ENCODE data around the gene ERC2. TPM values are rescaled to one million over a fixed set of nuclear protein-coding genes. Genes with fewer than 3 reads are reported as not detected.

The ERC2 gene
- total and polyA plus RNA-seq, 2 of the 8 experiments (the other 6 are each of a cell fraction or from before 2014, with no cell fraction given), result 16.4 to 22.8 TPM

- Histone ChIP-seq H3K4ac (replicated peaks; ENCODE audit: insufficient read length, low read depth, low read length) (no peak overlapping the region), H3K9ac (replicated peaks in 1 of 4; ENCODE audit: extremely low read depth in 1 of 4, low read depth in 3 of 4, low read length in 3 of 4) (0 out of 7 replicates have a peak overlapping the region, but pooled peaks of 1 of the 4 experiments have one; percentile 19), H3K4me1 (replicated peaks in 1 of 4; ENCODE audit: control insufficient read depth in 3 of 4, insufficient read depth in 4 of 4, low read length in 3 of 4) (peaks cover 1 to 34% (median 18%) of the 10 kb centered on the region in 4 experiments), H2BK12ac (ENCODE audit: low read depth, low read length) (peak overlapping the region; percentile 45), H3K27me3 (replicated peaks in 1 of 4; ENCODE audit: control insufficient read depth in 3 of 4, extremely low read depth in 1 of 4, insufficient read depth in 3 of 4, low read length in 3 of 4) (peaks cover 30 to 86% (median 74%) of the 10 kb centered on the region in 4 experiments), H4K91ac (replicated peaks; ENCODE audit: insufficient read length, low read length) (no peak overlapping the region), H2BK15ac (ENCODE audit: low read length) (no peak overlapping the region), H3K36me3 (ENCODE audit: control insufficient read depth in 2 of 4, insufficient read depth in 4 of 4, low read length in 3 of 4) (no peaks in the 10 kb centered on the region), H4K20me1 (replicated peaks in 1 of 2; ENCODE audit: control insufficient read depth in 1 of 2, insufficient read depth in 2 of 2, low read length in 2 of 2) (peaks cover 5 to 12% of the 10 kb centered on the region in 2 experiments), H2BK20ac (ENCODE audit: low read length) (peak overlapping the region; percentile 72; the same call in 1 of the 2 replicates), H3K4me2 (ENCODE audit: insufficient read depth in 1 of 2, low read depth in 2 of 2, low read length in 2 of 2) (peak overlapping the region; percentile 99), H3K4me3 (ENCODE audit: extremely low read depth in 1 of 4, insufficient read depth in 2 of 4, low read depth in 3 of 4, low read length in 4 of 4) (peak overlapping the region; percentile 51 to 90 (median 70)), H3K14ac (ENCODE audit: insufficient read length) (no peak overlapping the region), H2AFZ (ENCODE audit: low read length) (peak overlapping the region; percentile 60; the same call in 1 of the 2 replicates), H3K79me1 (ENCODE audit: low read depth, low read length) (no peaks in the 10 kb centered on the region), H3K27ac (ENCODE audit: low read depth, low read length) (no peak overlapping the region), H4K8ac (ENCODE audit: extremely low read depth, insufficient read depth, low read length) (peak overlapping the region; percentile 11; the same call in 1 of the 2 replicates), H3K18ac (ENCODE audit: extremely low read depth, low read length) (peak overlapping the region; percentile 73), H3K23me2 (ENCODE audit: low read depth, low read length) (peaks cover 66% of the 10 kb centered on the region), H2BK5ac (ENCODE audit: low read depth, low read length) (peak overlapping the region; percentile 86; the same call in 1 of the 2 replicates), H3K23ac (ENCODE audit: insufficient read length) (no peak overlapping the region), H3K9me3 (ENCODE audit: insufficient read depth in 2 of 2, low read depth in 1 of 2, low read length in 1 of 2) (no peaks in the 10 kb centered on the region), H3K56ac (replicated peaks; ENCODE audit: insufficient read length, low read depth, low read length) (no peak overlapping the region), H3K79me2 (ENCODE audit: control insufficient read depth in 1 of 2, insufficient read depth in 2 of 2, low read length in 2 of 2) (no peaks in the 10 kb centered on the region), H2AK5ac (ENCODE audit: low read depth, low read length) (no peak overlapping the region), H2BK120ac (replicated peaks; ENCODE audit: low read depth, low read length) (peak overlapping the region; percentile 28), H4K5ac (ENCODE audit: insufficient read length, low read depth, low read length) (peak overlapping the region; percentile 73)
- ChIA-PET POLR2A (ENCODE audit: partially characterized antibody) (interaction anchor here (0.7 to 1.3 kb wide), 3 partner anchors 71 to 136 kb away, joined by 3 read pairs; no protein-coding TSS in a partner anchor), CTCF (ENCODE audit: partially characterized antibody) (interaction anchor here (0.6 to 3.2 kb wide), 12 partner anchors 46 to 406 kb away, joined by 3 to 18 read pairs (median 3); no protein-coding TSS in a partner anchor)
- FAIRE-seq (peak; percentile 28), DNase-seq (ENCODE audit: low read depth in 1 of 2, low spot score in 2 of 2) (peak in 1 of 2 experiments; percentile 89)
- WGBS, 2 experiments (ENCODE audit: extremely low coverage in 1 of 2, insufficient coverage in 1 of 2, insufficient read length in 1 of 2, insufficient replicate concordance in 2 of 2, low coverage in 1 of 2, low lambda C conversion rate in 2 of 2, missing lambda C conversion rate in 1 of 2), result 1% methylated on average over 37 of the region's 57 CpGs; no CpG with 5 or more reads in 1 of the 2 experiments
- no peak for TF ChIP-seq SAP30 (IDR thresholded peaks at IDR 0.05; ENCODE audit: insufficient read depth, insufficient replicate concordance, low read length)
- TF ChIP-seq PHF8 (conservative IDR thresholded peaks at IDR 0.05; ENCODE audit: low read depth, low read length), result no peak; the same call in 1 of the 2 replicates
- TF ChIP-seq CEBPB (IDR thresholded peaks at IDR 0.05; ENCODE audit: low read depth, low read length), result no peak
- no peak for TF ChIP-seq CBX5 (IDR thresholded peaks at IDR 0.05; ENCODE audit: low read depth, low read length)
- TF ChIP-seq NANOG (IDR thresholded peaks at IDR 0.05; ENCODE audit: insufficient read depth, low read depth, low read length, poor library complexity, severe bottlenecking), result no peak
- TF ChIP-seq MAX (IDR thresholded peaks at IDR 0.05), result peak; percentile 53
- TF ChIP-seq EGR1 (IDR thresholded peaks at IDR 0.05; ENCODE audit: borderline replicate concordance, low read depth, low read length), result no peak
Measured at GRCh38 chr3:55484801-55485791, 983.2 kb downstream of the ERC2 start.

Data from H1 (cell line).